Fibroblast of skin of right quadriceps (primary cell): ENCODE measurements around the gene SLC9A9.
A peak's percentile ranks its signal among the peaks of the same experiment; 100 is the strongest.
"Not testable (repeated sequence)": the region's sequence is repeated elsewhere in the genome, so short reads cannot be mapped to it uniquely, and the experiment has no call there.

Experiments
- DNase-seq: peaks from one replicate; pipeline ENCODE4 v3.0.0-alpha.2; 2013

SLC9A9 gene

GRCh38 chr3:143808030-143808429, 40.2 kb downstream of the SLC9A9 start:
- DNase-seq: no peak

- no peak for DNase-seq
These were observed 42.2 kb downstream of the SLC9A9 start for GRCh38 chr3:143806038-143806437.

DNA sequence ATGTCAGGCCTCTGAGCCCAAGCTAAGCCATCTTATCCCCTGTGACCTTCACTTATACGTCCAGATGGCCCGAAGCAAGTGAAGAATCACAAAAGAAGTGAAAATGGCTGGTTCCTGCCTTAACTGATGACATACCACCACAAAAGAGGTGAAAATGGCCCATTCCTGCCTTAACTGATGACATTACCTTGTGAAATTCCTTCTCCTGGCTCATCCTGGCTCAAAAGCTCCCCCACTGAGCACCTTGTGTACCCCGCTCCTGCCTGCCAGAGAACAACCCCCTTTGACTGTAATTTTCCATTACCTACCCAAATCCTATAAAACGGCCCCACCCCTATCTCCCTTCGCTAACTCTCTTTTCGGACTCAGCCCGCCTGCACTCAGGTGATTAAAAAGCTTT, 42.8 kb downstream of the SLC9A9 start:
- DNase-seq: not testable (repeated sequence)

GRCh38 chr3:143801046-143801445, 47.2 kb downstream of the SLC9A9 start:
- DNase-seq: not testable (repeated sequence)

GRCh38 chr3:143798151-143798550, 50.1 kb downstream of the SLC9A9 start:
- not testable (repeated sequence) for DNase-seq

GRCh38 chr3:143795874-143796273, 52.4 kb downstream of the SLC9A9 start:
- DNase-seq: no peak

GRCh38 chr3:143794793-143795462, 53.3 kb downstream of the SLC9A9 start:
- DNase-seq: no peak

DNA sequence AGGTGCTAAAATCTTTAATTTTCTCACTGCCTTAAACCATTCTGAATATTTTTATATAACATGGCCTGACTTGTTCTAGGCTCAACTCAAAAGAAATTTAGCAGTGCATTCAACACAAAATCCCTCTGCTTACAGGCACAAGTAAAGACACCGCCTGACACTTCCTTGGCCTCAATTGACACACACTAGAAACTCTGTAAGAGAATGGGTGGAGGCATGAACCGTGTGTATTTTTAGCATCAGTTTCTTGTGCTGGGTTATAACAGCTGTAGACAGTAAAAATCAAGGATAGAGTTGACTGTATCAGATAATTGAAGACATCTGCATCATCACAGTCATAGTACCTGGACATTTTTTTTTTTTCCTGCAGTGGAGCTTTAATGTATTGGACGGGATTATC, 54.3 kb downstream of the SLC9A9 start:
- no peak for DNase-seq

DNA sequence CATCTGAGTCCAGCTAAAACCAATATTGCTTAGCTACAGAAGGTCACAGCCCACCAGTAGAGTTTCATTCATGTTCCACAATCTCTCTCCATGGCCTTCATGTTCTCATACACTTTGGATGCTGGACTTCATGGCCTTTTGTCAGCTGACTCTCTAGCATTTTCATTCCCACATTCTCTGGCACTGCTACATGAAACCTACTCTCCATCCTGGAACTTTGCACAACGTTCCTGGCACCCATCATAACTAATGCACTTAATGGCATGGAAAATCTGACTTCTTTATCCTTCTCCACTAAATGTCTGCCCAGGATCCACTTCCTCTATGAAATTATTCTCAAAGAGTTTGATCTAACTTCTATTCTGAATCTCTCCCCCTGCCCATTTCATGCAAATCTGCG, 56.9 kb downstream of the SLC9A9 start:
- no peak for DNase-seq

DNA sequence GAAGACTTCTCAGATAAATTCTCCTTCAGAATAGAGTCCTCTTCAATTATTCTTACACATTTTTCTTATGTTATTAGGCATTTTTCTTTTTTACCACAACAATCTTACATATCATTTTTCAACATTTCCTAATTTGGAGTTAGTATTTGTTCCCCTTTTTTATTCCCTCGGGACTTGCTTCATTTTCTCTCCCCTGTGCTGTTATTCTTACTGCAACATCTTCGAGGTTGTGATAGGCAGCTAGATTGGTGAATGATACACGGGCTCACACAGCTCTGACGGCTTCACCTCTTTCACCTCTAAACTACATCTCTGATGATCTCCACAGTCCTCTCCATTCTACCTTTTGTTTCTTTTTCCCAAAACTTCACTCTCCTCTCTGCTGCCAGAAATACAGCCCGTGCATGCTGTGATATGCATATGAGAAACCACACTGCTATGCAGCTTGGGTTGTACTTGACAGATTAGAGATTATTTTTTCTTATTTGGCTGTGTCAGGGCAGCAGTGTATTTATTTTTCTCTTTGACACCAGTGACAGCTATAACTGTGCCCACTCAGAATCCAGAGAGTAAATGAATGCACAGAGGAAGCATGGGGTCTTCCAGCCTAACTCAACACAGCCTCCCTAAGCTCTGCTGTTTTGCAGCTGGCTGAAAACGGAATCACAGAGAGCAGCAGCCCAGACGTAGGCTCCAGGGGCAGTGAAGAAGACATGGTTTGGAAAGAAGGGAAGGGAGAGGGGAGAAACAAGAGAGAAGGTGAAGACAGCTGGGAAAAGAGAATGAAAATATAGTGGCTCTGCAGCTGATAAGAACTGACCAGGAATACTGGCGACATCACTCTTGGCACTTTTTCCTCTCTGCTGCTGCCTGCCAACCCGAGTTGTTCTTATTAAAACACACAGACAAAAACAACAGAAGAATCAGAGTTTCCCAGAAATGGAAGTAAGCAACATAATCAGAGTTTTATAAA, 61.8 kb downstream of the SLC9A9 start:
- no peak for DNase-seq

GRCh38 chr3:143784446-143784845, 63.8 kb downstream of the SLC9A9 start:
- DNase-seq: no peak

GRCh38 chr3:143783851-143784370, 64.4 kb downstream of the SLC9A9 start:
- DNase-seq: peak; percentile 13

- peak; percentile 37 for DNase-seq
These were observed 72.8 kb downstream of the SLC9A9 start for GRCh38 chr3:143775459-143775858.

- DNase-seq: no peak
These were observed 76.3 kb downstream of the SLC9A9 start for GRCh38 chr3:143771939-143772338.

GRCh38 chr3:143771258-143771657, 77.0 kb downstream of the SLC9A9 start:
- no peak for DNase-seq

DNA sequence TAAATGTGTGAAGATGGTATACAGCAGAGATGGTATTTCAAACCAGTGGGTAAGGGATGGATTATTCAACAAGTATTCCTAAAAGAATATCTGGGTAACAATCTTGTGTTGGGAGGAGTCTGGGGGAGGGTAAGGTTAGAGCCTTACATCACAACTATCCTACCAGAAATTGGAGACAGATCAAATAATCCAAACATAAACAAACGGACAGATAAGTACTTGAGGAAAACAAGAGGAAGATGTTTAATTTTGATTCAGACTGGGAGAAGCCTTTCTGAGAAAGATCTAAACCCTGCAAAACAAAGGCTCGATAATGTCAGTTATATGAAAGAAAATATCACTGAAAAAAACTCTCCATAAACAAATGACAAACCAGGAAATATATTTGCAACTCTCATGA, 77.9 kb downstream of the SLC9A9 start:
- no peak for DNase-seq

GRCh38 chr3:143769616-143770015, 78.7 kb downstream of the SLC9A9 start:
- DNase-seq: peak; percentile 83

DNA sequence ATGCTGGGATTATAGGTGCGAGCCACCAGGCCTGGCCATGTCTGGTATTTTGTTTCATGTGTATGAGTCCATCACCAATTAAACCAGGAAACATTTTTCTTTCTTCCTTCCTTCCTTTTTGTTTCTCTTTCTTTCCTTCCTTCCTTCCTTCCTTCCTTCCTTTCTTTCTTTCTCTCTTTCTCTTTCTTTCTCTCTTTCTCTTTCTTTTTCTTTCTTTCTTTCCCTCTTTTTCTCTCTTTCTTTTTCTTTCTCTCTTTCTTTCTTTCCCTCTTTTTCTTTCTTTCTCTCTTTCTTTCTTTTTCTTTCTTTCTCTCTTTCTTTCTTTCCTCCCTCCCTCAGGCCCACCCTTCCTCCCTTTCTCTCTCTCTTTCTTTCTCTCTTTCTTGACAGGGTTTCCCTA, 83.4 kb downstream of the SLC9A9 start:
- DNase-seq: no peak

- DNase-seq: peak; percentile 8
These were observed 84.6 kb downstream of the SLC9A9 start for GRCh38 chr3:143763564-143764162.

GRCh38 chr3:143757691-143758090, 90.6 kb downstream of the SLC9A9 start:
- DNase-seq: no peak

DNA sequence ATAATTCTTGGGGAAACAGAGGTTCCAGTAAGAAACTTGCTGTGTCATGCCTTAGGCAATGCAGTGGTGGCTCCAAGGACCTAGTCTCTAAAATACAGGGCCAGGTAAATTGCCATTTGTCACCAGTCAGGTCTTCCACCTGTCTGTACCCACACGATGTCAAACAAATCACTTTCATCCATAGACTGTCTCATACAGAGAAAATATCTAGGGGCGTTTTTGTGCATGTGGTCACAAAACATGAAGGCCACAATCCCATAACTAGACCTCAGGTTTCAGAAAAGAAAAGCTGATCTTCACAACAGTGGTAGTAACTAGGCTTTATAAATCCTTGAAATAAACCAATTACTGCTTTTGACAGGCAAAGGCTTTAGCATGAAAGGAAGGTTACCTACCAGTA, 92.3 kb downstream of the SLC9A9 start:
- DNase-seq: no peak

GRCh38 chr3:143754090-143754489, 94.2 kb downstream of the SLC9A9 start:
- DNase-seq: no peak

- no peak for DNase-seq
These were observed 94.8 kb downstream of the SLC9A9 start for GRCh38 chr3:143753456-143753855.
